ENCODE results near the gene NR2C1. TPM values are rescaled to one million over a fixed set of nuclear protein-coding genes. Genes with fewer than 3 reads are reported as not detected.

NR2C1 gene
- total and polyA plus RNA-seq, 2 of the 8 experiments (the other 6 are each of a cell fraction or from before 2014, with no cell fraction given), result 22.8 to 48.3 TPM

DNA sequence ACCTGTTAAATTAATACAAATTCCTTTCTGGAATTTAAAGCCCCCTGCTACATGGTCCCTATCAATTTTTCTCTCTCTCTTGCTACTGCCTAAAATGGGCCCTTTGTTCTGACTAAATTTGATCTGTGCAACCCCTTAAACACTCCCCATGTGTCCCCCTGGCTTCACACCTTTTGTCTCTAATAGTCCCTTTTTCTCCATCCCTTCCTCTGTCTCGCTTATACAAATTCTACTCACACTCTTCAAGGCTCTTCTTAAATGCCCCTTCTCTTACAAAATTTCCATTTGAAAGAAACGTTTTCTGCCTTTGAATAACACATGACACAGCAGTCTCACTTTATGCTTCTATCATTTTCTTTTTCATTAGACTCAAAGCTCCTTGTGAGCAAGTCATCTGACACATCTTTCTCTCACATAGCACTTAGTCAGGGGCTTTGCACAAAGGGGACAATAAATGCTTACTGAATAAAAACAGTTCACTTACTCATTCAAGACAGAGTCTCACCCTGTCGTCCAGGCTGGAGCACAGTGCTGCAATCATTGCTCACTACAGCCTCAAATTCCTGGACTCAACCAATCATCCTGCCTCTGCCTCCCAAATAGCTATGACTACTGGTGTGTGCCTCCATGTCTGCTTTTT, 41.5 kb upstream of the NR2C1 start:
- no peak overlapping the region for H2BK120ac ChIP-seq (replicated peaks; ENCODE audit: low read depth, low read length)
- CTCF ChIA-PET (ENCODE audit: partially characterized antibody), result interaction anchor here (0.7 kb wide), 1 partner anchor 719 kb away, joined by 3 read pairs; no protein-coding TSS in a partner anchor
- no peak overlapping the region for H3K56ac ChIP-seq (replicated peaks; ENCODE audit: insufficient read length, low read depth, low read length)
- H3K4ac ChIP-seq (replicated peaks; ENCODE audit: insufficient read length, low read depth, low read length), result no peak overlapping the region
- FAIRE-seq, result no peak
- no peak overlapping the region for H3K9ac ChIP-seq (replicated peaks in 1 of 4; ENCODE audit: extremely low read depth in 1 of 4, low read depth in 3 of 4, low read length in 3 of 4)
- peaks cover 0 to 10% (median 6%) of the 10 kb centered on the region in 4 experiments; a peak in 4 of 8 replicates for H3K36me3 ChIP-seq (ENCODE audit: control insufficient read depth in 2 of 4, insufficient read depth in 4 of 4, low read length in 3 of 4)
- peak overlapping the region; percentile 21 to 22; a peak in 1 of 4 replicates for H3K4me2 ChIP-seq (ENCODE audit: insufficient read depth in 1 of 2, low read depth in 2 of 2, low read length in 2 of 2)
- H3K23me2 ChIP-seq (ENCODE audit: low read depth, low read length), result peaks cover 2% of the 10 kb centered on the region; the same call in 1 of the 2 replicates
- H2BK15ac ChIP-seq (ENCODE audit: low read length), result no peak overlapping the region
- H3K4me3 ChIP-seq (ENCODE audit: extremely low read depth in 1 of 4, insufficient read depth in 2 of 4, low read depth in 3 of 4, low read length in 4 of 4), result no peak overlapping the region
- no peak overlapping the region for H2AFZ ChIP-seq (ENCODE audit: low read length)
- POLR2A ChIA-PET (ENCODE audit: partially characterized antibody), result interaction anchor here (0.6 to 3.0 kb wide), 4 partner anchors 8 to 267 kb away, joined by 3 to 11 read pairs (median 3); partner anchors contain the start of genes FGD6 and VEZT
- H2BK5ac ChIP-seq (ENCODE audit: low read depth, low read length), result peak overlapping the region; percentile 74; the same call in 1 of the 2 replicates
- H3K23ac ChIP-seq (ENCODE audit: insufficient read length), result no peak overlapping the region
- H3K14ac ChIP-seq (ENCODE audit: insufficient read length), result no peak overlapping the region
- peaks cover 0 to 11% (median 2%) of the 10 kb centered on the region in 4 experiments; a peak in 2 of 7 replicates for H3K4me1 ChIP-seq (replicated peaks in 1 of 4; ENCODE audit: control insufficient read depth in 3 of 4, insufficient read depth in 4 of 4, low read length in 3 of 4)
- DNase-seq (ENCODE audit: low read depth in 1 of 2, low spot score in 2 of 2), result no peak
- 26% methylated on average over 3 of the region's 3 CpGs; no CpG with 5 or more reads in 1 of the 2 experiments for WGBS, 2 experiments (ENCODE audit: extremely low coverage in 1 of 2, insufficient coverage in 1 of 2, insufficient read length in 1 of 2, insufficient replicate concordance in 2 of 2, low coverage in 1 of 2, low lambda C conversion rate in 2 of 2, missing lambda C conversion rate in 1 of 2)
- H4K20me1 ChIP-seq (replicated peaks in 1 of 2; ENCODE audit: control insufficient read depth in 1 of 2, insufficient read depth in 2 of 2, low read length in 2 of 2), result no peaks in the 10 kb centered on the region
- no peak overlapping the region for H4K91ac ChIP-seq (replicated peaks; ENCODE audit: insufficient read length, low read length)
- H3K18ac ChIP-seq (ENCODE audit: extremely low read depth, low read length), result no peak overlapping the region; the same call in 1 of the 2 replicates
- H3K9me3 ChIP-seq (ENCODE audit: insufficient read depth in 2 of 2, low read depth in 1 of 2, low read length in 1 of 2), result no peaks in the 10 kb centered on the region
- H2BK12ac ChIP-seq (ENCODE audit: low read depth, low read length), result no peak overlapping the region
- peak overlapping the region; percentile 67; the same call in 1 of the 2 replicates for H2BK20ac ChIP-seq (ENCODE audit: low read length)
- no peaks in the 10 kb centered on the region for H3K27me3 ChIP-seq (replicated peaks in 1 of 4; ENCODE audit: control insufficient read depth in 3 of 4, extremely low read depth in 1 of 4, insufficient read depth in 3 of 4, low read length in 3 of 4)
- no peaks in the 10 kb centered on the region for H3K79me1 ChIP-seq (ENCODE audit: low read depth, low read length)
- H3K27ac ChIP-seq (ENCODE audit: low read depth, low read length), result no peak overlapping the region
- H4K8ac ChIP-seq (ENCODE audit: extremely low read depth, insufficient read depth, low read length), result no peak overlapping the region
- H3K79me2 ChIP-seq (ENCODE audit: control insufficient read depth in 1 of 2, insufficient read depth in 2 of 2, low read length in 2 of 2), result no peaks in the 10 kb centered on the region
- H2AK5ac ChIP-seq (ENCODE audit: low read depth, low read length), result no peak overlapping the region
- peak overlapping the region; percentile 17 for H4K5ac ChIP-seq (ENCODE audit: insufficient read length, low read depth, low read length)
- TF ChIP-seq ATF2 (IDR thresholded peaks at IDR 0.05; ENCODE audit: low read length) (no peak), POLR2A (IDR thresholded peaks at IDR 0.05; ENCODE audit: control extremely low read depth in 1 of 2, low read depth in 2 of 2, low read length in 2 of 2) (no peak), MAFK (IDR thresholded peaks at IDR 0.05; ENCODE audit: low read depth, low read length) (peak; percentile 43; the same call in 1 of the 2 replicates), RBBP5 (IDR thresholded peaks at IDR 0.05; ENCODE audit: borderline replicate concordance, low read depth, low read length) (no peak), SUZ12 (IDR thresholded peaks at IDR 0.05; ENCODE audit: low read length) (no peak), NANOG (IDR thresholded peaks at IDR 0.05; ENCODE audit: insufficient read depth, low read depth, low read length, poor library complexity, severe bottlenecking) (no peak), GTF2F1 (IDR thresholded peaks at IDR 0.05; ENCODE audit: borderline replicate concordance, low read depth, low read length) (no peak), SP2 (IDR thresholded peaks at IDR 0.05; ENCODE audit: low read length) (no peak), ASH2L (IDR thresholded peaks at IDR 0.05; ENCODE audit: low read length) (no peak)
- TF ChIP-seq, protein P1, sequence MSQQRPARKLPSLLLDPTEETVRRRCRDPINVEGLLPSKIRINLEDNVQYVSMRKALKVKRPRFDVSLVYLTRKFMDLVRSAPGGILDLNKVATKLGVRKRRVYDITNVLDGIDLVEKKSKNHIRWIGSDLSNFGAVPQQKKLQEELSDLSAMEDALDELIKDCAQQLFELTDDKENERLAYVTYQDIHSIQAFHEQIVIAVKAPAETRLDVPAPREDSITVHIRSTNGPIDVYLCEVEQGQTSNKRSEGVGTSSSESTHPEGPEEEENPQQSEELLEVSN (IDR thresholded peaks at IDR 0.05), result peak; percentile 53; the same call in 1 of the 2 replicates
